Cerebellar nuclear complex (tissue), 1 donor: ENCODE measurements around the gene SUDS3.
"Not testable (repeated sequence)": the region's sequence is repeated elsewhere in the genome, so short reads cannot be mapped to it uniquely, and the experiment has no call there.

ENCODE experiments used
- DNase-seq, 2 experiments: peaks; one replicate each; lab custom pipeline; 2025; lab: John Stamatoyannopoulos, UW

SUDS3 gene

GRCh38 chr12:118397708-118398440 is 21.5 kb downstream of the SUDS3 start:
- no peak for DNase-seq

GRCh38 chr12:118398524-118398923 is 22.2 kb downstream of the SUDS3 start:
- no peak for DNase-seq

GRCh38 chr12:118398940-118399339 is 22.6 kb downstream of the SUDS3 start:
- no peak for DNase-seq

GRCh38 chr12:118402251-118402650 is 25.9 kb downstream of the SUDS3 start:
- no peak for DNase-seq

GRCh38 chr12:118404876-118405521 is 28.6 kb downstream of the SUDS3 start:
- peak in 1 of 2 experiments; percentile 18 for DNase-seq

GRCh38 chr12:118408241-118408640 is 31.9 kb downstream of the SUDS3 start:
- DNase-seq, result not testable (repeated sequence)

- DNase-seq, result no peak
Measured at GRCh38 chr12:118409834-118410233, 33.5 kb downstream of the SUDS3 start.

- DNase-seq, result no peak
Measured at GRCh38 chr12:118417942-118418341, 41.6 kb downstream of the SUDS3 start.

- DNase-seq, result no peak
Measured at GRCh38 chr12:118418385-118419057, 42.2 kb downstream of the SUDS3 start.

- no peak for DNase-seq
Measured at GRCh38 chr12:118420673-118421072, 44.3 kb downstream of the SUDS3 start.

GRCh38 chr12:118424884-118425283 is 48.5 kb downstream of the SUDS3 start:
- DNase-seq, result no peak

- no peak for DNase-seq
Measured at GRCh38 chr12:118425364-118425763, 49.0 kb downstream of the SUDS3 start.

- no peak for DNase-seq
Measured at GRCh38 chr12:118427819-118428218, 51.5 kb downstream of the SUDS3 start.

GRCh38 chr12:118428643-118429042 is 52.3 kb downstream of the SUDS3 start:
- DNase-seq, result no peak

- no peak for DNase-seq
Measured at GRCh38 chr12:118429688-118430383, 53.5 kb downstream of the SUDS3 start.

GRCh38 chr12:118430516-118430915 is 54.2 kb downstream of the SUDS3 start:
- no peak for DNase-seq

GRCh38 chr12:118432812-118433545 is 56.6 kb downstream of the SUDS3 start:
- no peak for DNase-seq

GRCh38 chr12:118436002-118436730 is 59.8 kb downstream of the SUDS3 start:
- DNase-seq, result no peak

GRCh38 chr12:118436986-118437385 is 60.6 kb downstream of the SUDS3 start:
- no peak for DNase-seq

- no peak for DNase-seq
Measured at GRCh38 chr12:118439068-118439467, 62.7 kb downstream of the SUDS3 start.

GRCh38 chr12:118446247-118446646 is 69.9 kb downstream of the SUDS3 start:
- DNase-seq, result no peak
